AG08395 (cell line): ENCODE measurements around the gene SLC6A20.

Source experiments
- DNase-seq: peaks from one replicate; pipeline ENCODE4 v3.0.0; 2012; ENCODE audit warnings: mixed read lengths, low spot score

The SLC6A20 gene

DNA sequence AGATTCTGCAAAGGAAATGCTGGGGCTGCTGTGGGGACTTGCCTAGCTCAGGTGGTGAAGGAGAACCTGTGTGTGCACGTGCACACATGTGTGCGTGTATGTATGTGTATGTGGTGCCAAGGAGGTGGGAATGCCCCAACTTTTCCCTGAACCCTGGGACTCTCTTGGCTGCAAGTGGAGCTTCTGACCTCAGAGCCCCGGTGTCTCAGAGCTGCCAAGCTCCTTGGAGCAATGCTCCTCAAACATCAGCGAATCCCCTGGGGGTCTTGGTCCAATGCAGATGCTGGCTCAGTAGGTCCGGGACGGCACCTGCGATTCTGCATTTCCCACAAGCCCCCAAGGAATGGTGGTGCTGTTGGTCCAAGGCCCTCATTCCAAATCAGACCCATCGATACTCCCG, 5.8 kb upstream of the SLC6A20 start:
- no peak for DNase-seq

DNA sequence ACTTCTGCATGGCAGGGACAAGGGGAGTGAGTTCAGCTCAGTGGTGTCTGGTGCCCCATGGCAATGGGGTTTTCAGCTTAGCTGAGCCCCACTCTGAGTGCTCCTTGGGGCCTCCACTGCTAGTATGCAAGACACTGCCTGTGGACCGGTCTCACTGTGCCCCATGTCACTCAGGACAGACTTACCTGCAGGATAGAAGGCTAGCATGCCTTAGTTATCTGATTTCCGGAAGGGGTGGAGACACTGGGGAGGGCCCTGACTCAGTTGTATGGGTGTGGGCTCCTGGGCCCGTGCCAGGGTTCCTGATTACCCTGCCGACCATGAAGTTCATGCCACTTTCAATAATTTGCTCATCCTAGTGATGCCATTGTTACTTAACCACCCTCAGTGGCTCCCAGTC, 4.3 kb upstream of the SLC6A20 start:
- no peak for DNase-seq

DNA sequence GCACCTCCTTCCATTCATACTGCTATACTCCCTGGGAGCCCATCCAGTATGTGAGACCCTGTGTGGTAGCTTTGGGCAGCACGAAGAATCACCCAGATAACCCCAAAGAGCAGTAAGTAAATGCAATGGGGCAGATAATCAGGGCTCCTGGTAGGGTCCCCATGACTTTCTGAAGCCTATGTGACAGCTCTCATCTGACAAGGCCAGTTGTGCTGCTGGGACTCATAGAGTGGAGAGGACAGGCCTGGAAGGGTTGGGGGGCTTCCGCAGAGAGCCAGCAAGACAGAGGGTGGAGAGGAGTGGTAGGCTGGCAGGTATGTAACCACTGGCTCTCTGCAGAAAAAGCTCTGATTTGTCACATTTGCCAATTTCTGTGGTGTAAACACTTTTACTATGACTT, 3.2 kb upstream of the SLC6A20 start:
- no peak for DNase-seq

DNA sequence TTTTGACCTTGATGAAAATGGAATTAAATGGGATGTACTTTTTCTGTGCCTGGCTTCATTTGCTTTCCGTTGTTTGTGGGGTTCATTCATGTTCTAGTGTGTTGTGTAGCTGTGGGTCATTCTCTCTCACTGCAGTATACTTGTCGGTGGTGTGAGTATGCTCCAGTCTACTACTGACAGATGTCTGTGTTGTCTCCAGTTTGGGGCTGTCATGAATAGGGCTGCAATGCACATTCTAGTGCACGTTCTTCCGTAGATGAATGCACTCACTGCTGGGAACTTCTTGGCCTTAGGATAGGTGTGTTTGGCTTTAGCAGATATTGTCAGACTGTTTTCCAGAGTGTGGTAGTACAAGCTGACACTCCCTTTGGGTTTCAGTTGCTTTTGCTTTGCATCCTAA, 1.7 kb upstream of the SLC6A20 start:
- no peak for DNase-seq

DNA sequence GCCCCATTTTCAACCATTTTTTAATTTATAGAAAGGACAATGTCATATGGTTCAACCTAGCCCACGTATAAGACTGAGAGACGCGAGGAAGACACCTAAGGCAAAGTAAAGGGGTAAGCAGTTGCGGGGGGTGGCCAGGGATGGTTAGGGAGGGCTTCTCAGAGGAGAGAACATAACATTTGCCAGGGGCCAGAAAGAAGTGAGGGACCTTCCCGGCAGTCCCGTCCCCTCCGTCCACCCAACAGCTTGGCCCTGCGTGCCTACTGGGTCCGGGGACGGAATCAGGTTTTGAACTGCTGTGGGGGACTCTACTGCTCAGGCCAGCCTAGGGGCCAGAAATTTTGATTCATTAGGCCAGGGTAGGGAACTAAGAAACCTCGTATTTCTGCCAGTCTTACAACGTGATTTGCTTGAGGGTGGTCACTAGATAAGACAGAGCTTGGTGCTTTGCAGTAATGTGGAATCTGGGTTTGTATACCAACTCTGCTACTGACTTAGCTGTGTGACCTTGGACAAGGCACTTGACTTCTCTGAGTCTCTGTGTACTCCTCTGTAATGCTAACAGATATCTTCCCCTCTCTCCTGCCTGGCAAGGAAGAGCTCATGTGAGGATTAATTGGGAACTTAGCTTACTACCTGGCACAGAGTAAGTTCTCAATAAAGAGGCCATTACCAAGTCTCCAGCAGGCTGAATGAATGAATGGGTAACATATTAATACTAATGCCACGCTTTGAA, 734 bp upstream of the SLC6A20 start:
- DNase-seq, result no peak

DNA sequence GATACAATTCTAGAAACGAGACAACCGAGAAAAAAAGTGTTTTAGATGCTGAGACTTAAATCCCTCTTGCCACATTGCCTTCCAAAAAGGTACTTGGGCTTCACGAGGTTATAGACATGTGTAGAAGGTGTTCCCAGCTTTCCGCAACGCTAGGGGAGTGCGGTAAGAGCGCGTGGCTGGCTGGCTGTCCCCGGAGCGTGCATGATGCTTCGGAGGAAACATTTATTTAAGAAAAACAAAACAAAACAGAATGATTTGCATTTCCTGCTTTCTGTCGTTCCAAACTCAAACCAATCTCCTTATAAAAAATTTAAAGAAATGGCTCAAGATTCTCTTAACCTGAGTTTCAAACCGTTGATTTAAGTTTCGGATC, 841 bp downstream of the SLC6A20 start:
- DNase-seq, result no peak

DNA sequence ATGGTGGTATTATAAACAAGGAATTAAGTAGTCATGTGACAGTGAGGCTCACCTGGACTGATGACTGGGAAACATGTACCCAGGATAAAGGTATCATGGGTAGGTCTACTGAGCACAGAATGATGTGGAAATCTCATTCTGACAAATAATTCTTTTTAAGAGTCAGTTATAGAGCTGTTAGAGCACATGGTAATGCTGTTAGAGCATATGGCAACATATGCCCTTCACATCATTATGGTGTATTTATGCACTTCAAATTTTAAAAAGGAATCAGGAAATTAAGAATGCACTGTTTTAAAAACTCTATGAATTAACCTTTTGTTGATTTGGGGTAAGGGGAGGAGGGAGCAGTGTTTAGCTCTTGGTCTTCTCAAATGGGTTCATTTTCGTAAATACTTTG, 1.7 kb downstream of the SLC6A20 start:
- no peak for DNase-seq

DNA sequence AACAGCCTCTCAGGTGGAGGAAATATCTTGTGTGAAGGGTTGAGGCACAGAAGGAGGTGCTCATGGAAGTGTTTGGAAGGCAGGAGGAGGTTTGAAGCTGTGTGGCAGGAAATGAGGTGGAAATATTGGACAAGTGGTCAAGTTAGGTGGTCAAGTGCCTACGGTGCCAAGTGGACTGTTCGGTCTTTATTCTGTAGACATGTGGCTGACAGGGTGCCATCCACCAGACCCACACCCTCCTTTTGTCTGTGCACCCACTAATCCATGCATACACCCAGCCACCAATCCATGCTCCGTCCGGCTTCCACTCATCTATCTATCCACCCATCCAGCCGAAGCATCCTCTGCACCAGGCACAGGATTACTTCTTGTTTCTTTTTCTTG, 2.2 kb downstream of the SLC6A20 start:
- no peak for DNase-seq

DNA sequence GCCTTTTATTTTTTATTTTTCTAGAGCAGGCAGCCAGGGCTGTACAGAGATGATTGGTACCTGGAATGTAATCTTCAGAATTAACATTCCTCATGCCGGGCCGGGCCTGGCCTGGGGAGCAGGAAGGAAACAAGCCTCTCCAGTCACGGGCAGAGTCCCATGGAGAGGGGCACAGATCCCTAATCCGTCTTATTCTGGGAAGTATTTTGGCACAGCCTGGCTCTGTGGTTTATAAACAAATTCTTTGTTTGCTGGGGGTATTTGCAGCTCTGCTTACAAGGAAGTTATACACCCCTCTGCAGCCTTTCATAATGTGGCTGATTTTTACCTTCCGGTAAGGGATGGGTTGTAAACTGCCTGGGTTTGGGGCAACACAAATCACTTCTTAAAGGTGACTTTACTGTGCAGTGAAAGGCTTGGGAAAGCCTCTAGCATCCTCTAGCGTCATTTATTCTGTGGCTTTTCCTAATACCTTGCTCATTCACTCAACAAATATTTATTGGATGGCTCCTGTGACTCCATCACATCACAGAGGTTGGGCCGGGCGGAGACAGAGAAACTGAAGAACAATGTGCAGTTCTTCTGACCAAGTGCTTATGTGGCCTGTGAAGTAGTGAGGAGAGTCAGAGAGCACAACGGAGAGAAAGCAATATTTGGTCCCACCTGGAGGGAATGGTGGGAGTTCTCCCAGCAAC, 2.7 kb downstream of the SLC6A20 start:
- DNase-seq, result no peak

DNA sequence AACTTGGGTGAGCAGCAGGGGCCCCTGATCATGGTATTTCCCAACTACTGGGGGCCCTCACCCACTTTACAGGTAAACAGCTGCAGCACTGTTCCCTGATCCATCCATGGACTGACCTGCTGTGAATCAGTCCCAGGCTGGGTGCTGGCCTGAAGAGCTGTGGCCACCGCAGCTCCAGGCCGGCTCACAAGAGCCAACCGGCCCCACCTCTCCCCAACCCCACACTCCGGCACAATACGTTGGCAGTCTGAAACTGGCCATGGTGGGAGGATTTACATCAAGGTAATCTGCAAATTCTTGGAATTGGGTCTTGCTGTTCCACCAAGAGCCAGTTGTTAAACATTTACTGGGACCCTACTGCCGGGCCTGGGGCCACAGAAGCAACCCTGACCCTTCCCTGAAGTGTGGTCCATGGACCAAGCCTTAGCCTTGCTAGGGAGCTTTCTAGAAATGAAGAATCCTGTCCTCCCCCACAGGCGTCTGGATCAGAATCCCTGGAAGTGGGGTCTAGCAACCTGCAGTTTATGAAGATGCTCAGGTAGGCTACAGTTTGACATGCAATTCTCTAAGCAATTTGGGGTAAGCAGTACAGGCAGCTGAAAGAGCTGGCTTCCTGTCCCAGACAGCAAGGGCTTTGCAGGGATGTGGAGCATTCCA, 3.7 kb downstream of the SLC6A20 start:
- no peak for DNase-seq

DNA sequence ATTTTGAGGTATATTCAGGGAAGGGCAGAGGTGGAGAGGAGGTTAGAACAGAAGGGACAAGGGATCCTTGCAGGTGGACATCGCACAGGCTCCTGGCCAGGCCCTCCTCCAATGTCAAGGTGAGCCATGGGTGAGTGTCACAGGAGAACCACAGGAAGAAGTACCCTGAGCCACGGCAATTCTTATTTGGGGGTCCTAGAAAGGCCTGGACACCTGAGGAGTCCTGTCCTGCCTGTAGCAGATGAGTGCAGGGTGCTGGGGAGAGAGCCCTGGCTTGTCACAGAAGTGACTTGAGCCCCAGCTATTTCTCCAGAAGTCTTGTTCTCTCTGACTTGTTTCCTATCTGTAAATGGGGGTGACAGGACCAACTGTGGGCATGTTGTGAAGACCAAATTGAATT, 4.3 kb downstream of the SLC6A20 start:
- DNase-seq, result no peak

DNA sequence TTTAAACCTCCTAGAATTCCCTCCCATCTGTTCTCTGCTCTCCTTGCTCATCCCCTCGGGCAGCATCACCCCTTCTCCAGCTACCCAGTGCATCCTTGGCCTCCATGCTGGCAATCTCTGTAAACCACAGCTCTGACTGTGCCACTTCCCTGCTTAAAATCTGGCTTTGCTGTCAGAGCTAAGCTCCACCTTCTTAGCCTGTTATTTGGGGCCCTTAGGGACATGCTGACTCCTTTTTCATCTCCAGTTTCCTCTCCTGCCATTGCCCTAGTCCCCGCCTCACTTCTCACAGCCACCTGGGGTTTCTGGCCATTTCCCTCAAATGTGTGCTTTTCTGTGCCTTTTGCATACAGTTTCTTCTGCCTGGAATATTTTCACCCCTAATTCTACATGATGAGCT, 5.7 kb downstream of the SLC6A20 start:
- DNase-seq, result no peak

DNA sequence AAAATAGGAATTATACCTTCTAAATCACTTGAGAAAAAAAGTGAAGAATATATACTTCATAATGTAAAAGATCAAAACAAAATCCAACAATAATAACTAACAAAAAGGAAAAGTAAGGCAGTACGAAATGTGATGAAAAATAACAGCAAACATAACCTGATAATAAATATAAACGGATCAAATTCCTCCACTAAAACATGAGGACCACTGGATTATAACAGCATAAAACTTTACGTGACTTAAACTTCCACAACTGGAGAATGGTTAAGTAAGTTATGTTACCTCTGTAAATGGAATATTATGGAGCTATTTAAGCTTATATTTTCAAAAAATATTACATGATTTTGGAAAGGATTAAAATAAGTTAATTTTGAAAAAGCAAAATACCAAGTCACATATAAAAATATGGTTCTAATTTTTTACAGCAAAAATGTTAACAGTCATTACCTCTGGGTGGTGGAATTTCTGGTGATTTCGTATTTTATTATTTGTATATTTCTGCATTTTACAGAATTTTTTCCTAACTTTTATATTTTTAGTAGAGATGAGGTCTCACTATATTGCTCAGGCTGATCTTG, 7.0 kb downstream of the SLC6A20 start:
- no peak for DNase-seq

DNA sequence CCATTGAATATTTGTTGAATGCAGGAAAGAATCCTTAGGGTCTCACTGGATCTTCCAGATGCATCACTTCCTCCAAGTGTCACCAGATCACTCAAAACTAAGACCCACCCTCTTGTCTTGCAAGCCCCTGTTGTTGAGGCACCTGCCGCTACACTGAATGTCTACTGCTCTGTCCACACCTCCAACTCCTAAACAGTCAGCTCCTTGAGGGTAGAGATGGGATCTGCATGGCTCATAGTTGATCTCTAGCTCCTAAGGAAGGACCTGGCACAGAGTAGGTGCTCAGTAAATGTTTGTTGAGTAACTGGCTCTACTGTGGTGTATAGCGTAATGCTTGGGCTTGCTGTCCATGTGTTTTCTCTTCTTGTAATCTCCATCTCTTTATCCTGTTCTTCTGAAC, 8.8 kb downstream of the SLC6A20 start:
- DNase-seq, result no peak

DNA sequence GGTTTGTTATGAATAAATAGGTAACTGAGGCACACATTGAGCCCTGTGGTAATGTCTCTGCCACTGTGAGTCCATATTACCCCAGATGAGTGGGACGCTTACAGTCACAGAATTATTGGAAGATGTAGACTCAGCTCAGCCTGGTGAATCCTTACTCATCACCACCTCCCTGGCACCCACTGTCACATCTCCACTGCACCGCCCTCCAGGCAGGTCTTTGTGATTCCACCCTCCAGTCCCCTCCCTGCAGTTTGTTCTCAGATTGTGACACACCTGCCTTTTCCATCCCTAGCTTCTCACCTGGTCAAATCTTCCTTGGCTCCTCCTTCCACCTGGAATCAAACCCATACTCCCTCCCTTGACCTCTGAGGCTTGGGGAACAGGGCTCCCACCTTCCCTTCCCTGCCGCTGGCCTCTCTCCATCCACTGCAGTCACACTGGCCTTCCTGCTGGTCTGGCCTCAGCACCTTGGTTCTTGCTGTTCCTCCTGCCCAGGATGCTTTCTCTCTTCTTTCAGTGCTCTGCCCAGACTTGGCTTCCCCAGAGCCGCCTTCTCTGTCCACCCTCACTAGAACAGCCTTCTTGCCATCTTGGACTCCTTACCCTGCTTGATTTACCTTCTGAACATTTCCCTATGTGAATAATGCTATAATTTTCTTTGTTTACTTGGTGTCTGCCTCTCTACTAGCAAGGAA, 9.4 kb downstream of the SLC6A20 start:
- no peak for DNase-seq

DNA sequence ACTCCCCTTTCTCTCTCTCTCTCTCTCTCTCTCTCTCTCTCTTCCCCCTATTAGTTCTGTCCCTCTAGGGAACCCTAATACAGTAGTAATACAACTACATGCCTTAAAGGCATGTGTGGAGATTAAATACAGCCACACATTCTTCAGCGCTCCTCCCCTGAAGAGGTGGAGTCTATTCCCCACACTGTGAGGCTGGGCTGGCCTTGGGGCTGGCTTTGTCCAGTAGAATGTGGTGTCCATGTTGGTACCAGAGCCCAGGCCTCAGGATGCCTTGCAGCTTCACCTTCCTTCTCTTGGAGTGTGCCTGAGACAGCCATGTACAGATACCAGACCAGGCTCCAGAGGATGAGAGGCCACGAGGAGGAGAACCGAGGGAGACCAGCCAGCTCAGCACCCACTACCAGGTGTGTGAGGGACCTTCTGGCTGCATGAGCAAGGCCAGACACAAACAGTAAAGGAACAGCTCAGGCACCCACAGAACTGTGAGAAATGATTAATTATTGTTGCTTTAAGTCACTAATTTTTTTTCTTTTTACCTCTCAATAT, 10.7 kb downstream of the SLC6A20 start:
- no peak for DNase-seq

DNA sequence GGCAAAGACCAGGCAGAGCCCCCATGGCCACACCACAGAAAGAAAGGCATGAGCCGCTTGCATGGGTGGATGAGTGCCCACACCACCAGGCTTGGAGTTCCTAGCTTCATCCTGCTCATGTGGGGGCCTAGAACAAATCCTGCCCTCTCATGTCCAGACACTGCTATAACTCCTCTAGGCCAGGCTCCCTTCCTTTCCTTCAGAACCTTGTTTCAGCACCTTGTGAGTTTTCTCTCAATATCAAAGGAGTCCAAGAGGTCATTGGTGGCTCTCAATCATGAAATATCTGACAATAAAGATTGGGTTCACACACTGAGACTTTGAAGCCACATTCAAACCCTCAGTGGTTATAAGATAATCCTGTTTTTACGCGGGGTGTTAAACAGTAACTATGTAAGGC, 12.7 kb downstream of the SLC6A20 start:
- no peak for DNase-seq

DNA sequence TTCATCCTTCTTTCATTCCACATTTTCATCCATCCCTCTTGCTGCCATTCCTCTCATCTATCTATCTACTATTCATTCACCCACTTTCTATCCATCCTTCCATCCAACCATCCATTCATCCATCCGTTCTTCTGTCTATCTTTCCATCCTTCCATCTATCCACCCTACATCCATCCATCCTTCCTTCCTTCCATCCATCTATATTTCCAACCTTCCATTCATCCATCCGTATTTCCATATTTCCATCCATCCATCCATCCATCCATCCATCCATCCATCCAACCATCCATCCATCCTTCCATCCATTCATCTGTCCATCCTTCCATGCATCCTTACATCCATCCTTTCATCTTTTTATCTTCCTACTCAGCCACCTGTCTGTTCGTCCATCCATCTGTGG, 14.0 kb downstream of the SLC6A20 start:
- no peak for DNase-seq

DNA sequence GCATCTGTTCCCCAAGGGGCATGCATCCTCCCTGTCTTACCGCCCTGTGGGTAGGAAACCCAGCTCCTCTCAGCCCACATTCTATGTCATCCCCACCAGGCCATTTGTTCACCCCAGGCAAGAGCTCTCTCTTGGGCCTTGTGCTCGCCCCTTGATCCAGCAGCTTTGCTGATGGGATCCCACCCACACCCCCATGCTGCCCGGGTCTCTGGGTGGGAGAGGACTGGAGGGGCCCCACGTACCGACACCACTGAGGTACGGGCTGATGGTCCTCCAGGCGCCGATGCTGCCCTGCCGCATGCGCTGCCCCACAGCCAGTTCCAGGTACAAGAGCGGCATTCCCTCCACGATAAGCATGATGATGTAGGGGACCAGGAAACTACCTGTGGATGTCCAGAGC, 14.5 kb downstream of the SLC6A20 start:
- no peak for DNase-seq

DNA sequence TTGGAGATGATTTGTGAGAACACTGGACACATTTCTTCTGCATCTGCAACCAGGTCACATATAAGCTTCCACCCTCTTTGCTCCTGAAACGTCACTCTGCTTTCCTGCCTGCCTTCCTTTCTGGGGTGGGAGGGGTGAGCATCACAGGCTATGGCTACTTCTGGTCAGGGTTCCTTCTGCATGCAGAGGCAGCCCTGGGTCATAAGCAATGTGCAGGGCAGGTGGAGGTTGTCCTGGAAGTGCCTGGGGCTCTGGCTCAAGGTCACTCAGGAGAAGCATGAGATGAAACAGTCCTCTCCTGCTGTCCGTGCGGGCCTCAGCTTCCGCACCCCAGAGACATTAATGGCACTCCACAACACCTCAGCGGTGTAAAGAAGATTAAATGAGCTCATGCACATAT, 15.1 kb downstream of the SLC6A20 start:
- no peak for DNase-seq

DNA sequence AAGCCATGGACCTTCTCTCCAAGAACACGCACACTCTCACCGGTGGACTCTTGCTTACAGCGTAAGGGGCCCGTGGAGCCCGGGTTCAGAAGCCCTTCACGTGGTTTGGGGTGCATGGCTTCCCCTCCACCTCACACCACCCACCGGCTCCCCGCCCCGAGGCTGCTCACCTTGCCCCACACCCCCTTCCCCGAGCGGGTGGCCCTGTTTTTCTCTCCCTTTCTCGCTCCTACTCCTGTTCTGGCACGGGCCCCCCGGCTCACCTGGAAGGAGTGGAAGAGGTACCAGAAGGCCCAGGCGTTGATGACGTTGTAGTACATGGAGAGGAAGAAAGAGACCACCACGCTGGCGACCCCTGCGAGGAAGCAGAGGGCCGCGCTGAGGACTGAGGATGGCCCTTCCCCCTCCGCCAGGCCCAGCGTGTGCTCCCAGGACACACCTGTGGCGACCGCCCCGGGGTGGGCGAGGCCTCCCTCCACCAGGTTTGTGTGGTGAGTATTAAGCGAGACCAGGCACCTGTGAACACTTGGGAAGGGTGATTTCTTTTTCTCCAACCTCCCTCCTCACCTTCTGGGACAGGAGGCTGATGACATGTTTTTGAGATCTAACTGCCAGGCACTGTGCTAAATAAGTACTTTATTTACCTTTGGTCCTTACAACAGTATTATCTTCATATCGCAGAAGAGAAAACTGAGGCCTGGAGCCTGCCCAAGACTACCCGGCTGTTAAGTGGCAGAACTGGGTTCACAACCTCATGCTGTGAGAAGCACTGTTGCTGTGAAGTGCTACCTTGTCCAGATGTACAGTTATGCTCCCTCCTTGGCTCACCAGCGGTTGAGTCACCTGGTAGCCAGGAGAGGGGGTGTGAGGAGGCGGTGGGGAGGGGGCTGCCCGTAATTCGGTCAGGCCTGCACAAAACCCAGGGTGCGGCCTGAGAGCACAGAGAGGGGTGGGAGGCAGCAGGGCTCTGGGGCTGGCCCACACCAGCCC, 16.3 kb downstream of the SLC6A20 start:
- DNase-seq, result no peak
